ENCODE data around the gene OR11A1.

OR11A1 gene

GRCh38 chr6:29414588-29414987 lies 42.3 kb downstream of the OR11A1 start, which contains the start of gene OR12D1:
OR12D1 (plus strand) TSS chr6:29414928.
- no peaks in the 10 kb centered on the region for H3K4me1 ChIP-seq (ENCODE audit: control insufficient read depth, insufficient read depth, low read length)
- no peaks in the 10 kb centered on the region for H3K9me3 ChIP-seq (ENCODE audit: control insufficient read depth, insufficient read depth, low read length)
- peak; percentile 5 for DNase-seq (ENCODE audit: low read depth, low spot score)
- H3K27ac ChIP-seq (ENCODE audit: low read length): no peak within 1 kb of the TSS
- no peaks in the 10 kb centered on the region for H3K27me3 ChIP-seq (ENCODE audit: control insufficient read depth, insufficient read depth, low read length)
- H3K36me3 ChIP-seq (ENCODE audit: control insufficient read depth, insufficient read depth, low read length): no peaks in the 10 kb centered on the region
- H3K4me3 ChIP-seq (ENCODE audit: low read length): no peak within 1 kb of the TSS

- no peaks in the 10 kb centered on the region for H3K27me3 ChIP-seq (ENCODE audit: control insufficient read depth, insufficient read depth, low read length)
- no CpG with 5 or more reads among the region's 1 CpG for WGBS (ENCODE audit: insufficient coverage, insufficient read length)
These were observed 53.1 kb downstream of the OR11A1 start for GRCh38 chr6:29403801-29404200.

GRCh38 chr6:29399525-29399924 lies 57.3 kb downstream of the OR11A1 start:
- Histone ChIP-seq H3K4me3 (ENCODE audit: low read length) (no peak overlapping the region), H3K4me1 (ENCODE audit: control insufficient read depth, insufficient read depth, low read length) (no peaks in the 10 kb centered on the region), H3K27me3 (ENCODE audit: control insufficient read depth, insufficient read depth, low read length) (no peaks in the 10 kb centered on the region), H3K36me3 (ENCODE audit: control insufficient read depth, insufficient read depth, low read length) (no peaks in the 10 kb centered on the region), H3K27ac (ENCODE audit: low read length) (no peak overlapping the region), H3K9me3 (ENCODE audit: control insufficient read depth, insufficient read depth, low read length) (no peaks in the 10 kb centered on the region)
- no CpG with 5 or more reads among the region's 2 CpGs for WGBS (ENCODE audit: insufficient coverage, insufficient read length)
- no peak for DNase-seq (ENCODE audit: low read depth, low spot score)

More at GRCh38 chr6:29403801-29404200, 53.1 kb downstream of the OR11A1 start:
- Histone ChIP-seq H3K4me3 (ENCODE audit: low read length) (no peak overlapping the region), H3K4me1 (ENCODE audit: control insufficient read depth, insufficient read depth, low read length) (no peaks in the 10 kb centered on the region), H3K36me3 (ENCODE audit: control insufficient read depth, insufficient read depth, low read length) (no peaks in the 10 kb centered on the region), H3K9me3 (ENCODE audit: control insufficient read depth, insufficient read depth, low read length) (no peaks in the 10 kb centered on the region), H3K27ac (ENCODE audit: low read length) (no peak overlapping the region)
- DNase-seq (ENCODE audit: low read depth, low spot score): no peak

- Histone ChIP-seq H3K36me3 (ENCODE audit: control insufficient read depth, insufficient read depth, low read length) (no peaks in the 10 kb centered on the region), H3K4me3 (ENCODE audit: low read length) (no peak within 1 kb of the TSS), H3K27me3 (ENCODE audit: control insufficient read depth, insufficient read depth, low read length) (no peaks in the 10 kb centered on the region), H3K4me1 (ENCODE audit: control insufficient read depth, insufficient read depth, low read length) (no peaks in the 10 kb centered on the region), H3K9me3 (ENCODE audit: control insufficient read depth, insufficient read depth, low read length) (no peaks in the 10 kb centered on the region), H3K27ac (ENCODE audit: low read length) (no peak within 1 kb of the TSS)
- DNase-seq (ENCODE audit: low read depth, low spot score): no peak
These were observed 61.5 kb downstream of the OR11A1 start, which contains the start of gene OR12D2 for GRCh38 chr6:29395331-29395730. OR12D2 (plus strand) TSS chr6:29395631; CDS start chr6:29396700, 1,069 bp downstream.

GRCh38 chr6:29388533-29388932 lies 68.3 kb downstream of the OR11A1 start:
- no peak overlapping the region for H3K27ac ChIP-seq (ENCODE audit: low read length)
- H3K27me3 ChIP-seq (ENCODE audit: control insufficient read depth, insufficient read depth, low read length): no peaks in the 10 kb centered on the region
- 100% methylated on average over 2 of the region's 4 CpGs for WGBS (ENCODE audit: insufficient coverage, insufficient read length)
- DNase-seq (ENCODE audit: low read depth, low spot score): no peak
- no peaks in the 10 kb centered on the region for H3K36me3 ChIP-seq (ENCODE audit: control insufficient read depth, insufficient read depth, low read length)
- H3K9me3 ChIP-seq (ENCODE audit: control insufficient read depth, insufficient read depth, low read length): no peaks in the 10 kb centered on the region
- H3K4me3 ChIP-seq (ENCODE audit: low read length): no peak overlapping the region
- no peaks in the 10 kb centered on the region for H3K4me1 ChIP-seq (ENCODE audit: control insufficient read depth, insufficient read depth, low read length)

- no peaks in the 10 kb centered on the region for H3K27me3 ChIP-seq (ENCODE audit: control insufficient read depth, insufficient read depth, low read length)
- H3K4me3 ChIP-seq (ENCODE audit: low read length): no peak overlapping the region
- H3K36me3 ChIP-seq (ENCODE audit: control insufficient read depth, insufficient read depth, low read length): no peaks in the 10 kb centered on the region
- no peak for DNase-seq (ENCODE audit: low read depth, low spot score)
- H3K27ac ChIP-seq (ENCODE audit: low read length): no peak overlapping the region
- no peaks in the 10 kb centered on the region for H3K4me1 ChIP-seq (ENCODE audit: control insufficient read depth, insufficient read depth, low read length)
- H3K9me3 ChIP-seq (ENCODE audit: control insufficient read depth, insufficient read depth, low read length): no peaks in the 10 kb centered on the region
These were observed 80.9 kb downstream of the OR11A1 start for GRCh38 chr6:29376003-29376402.

All from iPS DF 6.9 (cell line).